GM19372 (cell line): ENCODE results near the gene C19orf25.
"Not testable (repeated sequence)": the region's sequence is repeated elsewhere in the genome, so short reads cannot be mapped to it uniquely, and the experiment has no call there.

Experiments used
- ATAC-seq: cut with Tn5 transposase; IDR thresholded peaks from one replicate; pipeline ENCODE4 v1.9.1; 2021; ENCODE audit warnings: mild to moderate bottlenecking, low read depth, moderate library complexity; ENCODE audit not compliant: unreplicated experiment

Gene C19orf25

GRCh38 chr19:1482361-1483130 lies 3.5 kb upstream of the C19orf25 start:
- ATAC-seq, result no peak

- no peak for ATAC-seq
Measured at GRCh38 chr19:1481893-1482360, 2.9 kb upstream of the C19orf25 start.

- ATAC-seq, result no peak
Measured at GRCh38 chr19:1481224-1481892, 2.3 kb upstream of the C19orf25 start.

GRCh38 chr19:1477056-1477455 lies 2.0 kb downstream of the C19orf25 start:
- not testable (repeated sequence) for ATAC-seq

GRCh38 chr19:1475751-1476437 lies 3.1 kb downstream of the C19orf25 start:
- no peak for ATAC-seq

GRCh38 chr19:1474765-1475351 lies 4.2 kb downstream of the C19orf25 start:
- no peak for ATAC-seq

- no peak for ATAC-seq
Measured at GRCh38 chr19:1474011-1474764, 4.8 kb downstream of the C19orf25 start.

GRCh38 chr19:1473085-1473851 lies 5.7 kb downstream of the C19orf25 start:
- no peak for ATAC-seq

- no peak for ATAC-seq
Measured at GRCh38 chr19:1472231-1473084, 6.6 kb downstream of the C19orf25 start.

- ATAC-seq, result no peak
Measured at GRCh38 chr19:1471515-1472160, 7.4 kb downstream of the C19orf25 start.

- ATAC-seq, result no peak
Measured at GRCh38 chr19:1471010-1471514, 8.0 kb downstream of the C19orf25 start.

GRCh38 chr19:1470305-1471009 lies 8.6 kb downstream of the C19orf25 start:
- ATAC-seq, result no peak

- ATAC-seq, result no peak
Measured at GRCh38 chr19:1470055-1470304, 9.0 kb downstream of the C19orf25 start.

GRCh38 chr19:1469255-1470054 lies 9.6 kb downstream of the C19orf25 start:
- ATAC-seq, result no peak

- no peak for ATAC-seq
Measured at GRCh38 chr19:1468821-1469254, 10.2 kb downstream of the C19orf25 start.

- ATAC-seq, result no peak
Measured at GRCh38 chr19:1468274-1468820, 10.7 kb downstream of the C19orf25 start.
